ENCODE measurements around the gene B3GAT3. TPM values are rescaled to one million over a fixed set of nuclear protein-coding genes. Genes with fewer than 3 reads are reported as not detected.

Gene B3GAT3
- total and polyA plus RNA-seq, 12 donors = 5.9 to 83.3 (median 35.6) TPM

DNA sequence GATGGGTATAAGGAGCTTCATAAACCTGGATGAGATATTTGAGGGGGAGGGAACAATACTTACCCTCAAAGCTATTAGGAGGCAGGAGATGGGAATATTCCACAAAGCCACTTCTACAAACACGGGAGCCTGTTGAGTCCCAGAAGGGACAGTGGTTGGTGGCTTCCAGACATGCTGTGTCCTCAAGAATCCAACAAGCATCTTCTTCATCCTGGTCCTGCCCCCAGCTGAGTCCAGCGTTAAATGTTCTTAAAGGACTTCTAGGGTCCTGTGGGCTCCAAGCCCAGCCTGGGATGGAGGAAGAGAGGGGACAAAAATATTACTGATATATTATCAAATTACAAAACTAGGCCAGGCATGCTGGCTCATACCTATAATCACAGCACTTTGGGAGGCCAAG is 45.7 kb upstream of the B3GAT3 start:
- Histone ChIP-seq H3K4me1 (replicated peaks in 1 of 2) (peaks cover 24 to 53% of the 10 kb centered on the region in 2 donors), H3K27me3 (no peaks in the 10 kb centered on the region), H3K36me3 (replicated peaks in 1 of 2) (peaks cover 0 to 7% of the 10 kb centered on the region in 2 donors), H3K27ac (no peak overlapping the region), H3K9me3 (replicated peaks in 1 of 3) (no peaks in the 10 kb centered on the region), H3K4me3 (no peak overlapping the region)
- TF ChIP-seq CTCF (IDR thresholded peaks at IDR 0.05) (no peak), POLR2A (IDR thresholded peaks at IDR 0.05) (no peak)
- intact Hi-C loops (cut with DNase I) = no loop called here
- DNase-seq = no peak
- 76 to 92% (median 84%) methylated on average over 2 of the region's 2 CpGs for WGBS, 4 donors

- DNase-seq = no peak
- H3K27ac ChIP-seq = peak overlapping the region; percentile 85 to 97 (median 91)
- TF ChIP-seq CTCF (IDR thresholded peaks at IDR 0.05) = no peak
- TF ChIP-seq POLR2A (IDR thresholded peaks at IDR 0.05) = no peak
- WGBS, 4 donors = 40 to 71% (median 60%) methylated on average over 4 to 16 of the region's 16 CpGs
- no peaks in the 10 kb centered on the region for H3K27me3 ChIP-seq
- no peaks in the 10 kb centered on the region for H3K9me3 ChIP-seq (replicated peaks in 1 of 3)
- peaks cover 23 to 50% of the 10 kb centered on the region in 2 donors for H3K4me1 ChIP-seq (replicated peaks in 1 of 2)
- H3K4me3 ChIP-seq = peak overlapping the region in 2 of 4 donors; percentile 59 to 98
- peaks cover 0 to 11% of the 10 kb centered on the region in 2 donors for H3K36me3 ChIP-seq (replicated peaks in 1 of 2)
- intact Hi-C loops (cut with DNase I) = no loop called here
These were observed 44.6 kb upstream of the B3GAT3 start for GRCh38 chr11:62666259-62666926.

GRCh38 chr11:62665599-62666258 is 43.9 kb upstream of the B3GAT3 start:
- TF ChIP-seq POLR2A (IDR thresholded peaks at IDR 0.05) = no peak
- no peak for TF ChIP-seq CTCF (IDR thresholded peaks at IDR 0.05)
- 4 to 9% (median 7%) methylated on average over 23 to 39 of the region's 39 CpGs for WGBS, 4 donors
- peak overlapping the region; percentile 52 to 98 (median 63) for H3K4me3 ChIP-seq
- intact Hi-C loops (cut with DNase I) = no loop called here
- peaks cover 0 to 11% of the 10 kb centered on the region in 2 donors for H3K36me3 ChIP-seq (replicated peaks in 1 of 2)
- H3K27ac ChIP-seq = peak overlapping the region; percentile 85 to 97 (median 91)
- H3K4me1 ChIP-seq (replicated peaks in 1 of 2) = peaks cover 20 to 46% of the 10 kb centered on the region in 2 donors
- H3K9me3 ChIP-seq (replicated peaks in 1 of 3) = no peaks in the 10 kb centered on the region
- H3K27me3 ChIP-seq = no peaks in the 10 kb centered on the region
- peak; percentile 53 to 82 (median 70) for DNase-seq

DNA sequence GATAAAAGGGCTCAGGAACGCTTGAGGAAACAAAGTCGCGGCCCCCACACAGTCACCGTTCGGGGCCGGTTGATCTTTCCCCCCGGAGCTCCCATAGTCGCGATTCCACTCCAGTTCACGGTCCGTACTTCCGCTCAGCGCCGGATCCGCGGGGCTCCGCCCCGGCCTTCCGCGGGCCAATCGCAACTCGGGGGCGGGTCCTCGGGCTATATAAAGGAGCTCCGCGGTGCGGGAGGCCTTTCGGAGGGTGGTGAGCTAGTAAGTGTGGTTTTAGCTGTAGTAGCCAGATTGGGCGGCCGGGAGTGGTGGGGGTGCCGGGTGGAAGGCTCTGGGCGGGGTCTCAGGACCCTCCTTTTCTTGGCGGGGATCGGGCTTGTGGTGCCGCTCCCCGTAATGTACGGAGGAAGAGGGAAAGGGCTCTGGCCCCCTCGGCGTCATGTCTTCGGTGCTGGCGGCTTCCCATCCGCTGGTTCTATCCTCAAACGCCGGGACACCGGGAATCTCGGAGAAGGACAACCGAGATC is 43.4 kb upstream of the B3GAT3 start, which contains the start of the genes C11orf98 and CSKMT:
C11orf98 (minus strand) TSS at position 136 of the 524 bp plus-strand sequence; CDS start at position 95, 41 bp downstream.
CSKMT (plus strand) TSS at position 238 of the 524 bp plus-strand sequence. CDS start 568 bp downstream, outside the sequence.
- intact Hi-C loops (cut with DNase I) = no loop called here
- H3K4me1 ChIP-seq (replicated peaks in 1 of 2) = peaks cover 15 to 40% of the 10 kb centered on the region in 2 donors
- peaks cover 0 to 11% of the 10 kb centered on the region in 2 donors for H3K36me3 ChIP-seq (replicated peaks in 1 of 2)
- whole genome bisulfite sequencing, 4 donors = 0 to 1% (median 0%) methylated on average over 11 to 47 of the region's 47 CpGs
- DNase-seq = peak; percentile 93 to 98 (median 95)
- TF ChIP-seq POLR2A (IDR thresholded peaks at IDR 0.05) (peak; percentile 97 to 98), CTCF (IDR thresholded peaks at IDR 0.05) (no peak)
- H3K4me3 ChIP-seq = peak within 1 kb of the TSS; percentile 52 to 98 (median 68)
- no peaks in the 10 kb centered on the region for H3K9me3 ChIP-seq (replicated peaks in 1 of 3)
- no peaks in the 10 kb centered on the region for H3K27me3 ChIP-seq
- peak within 1 kb of the TSS; percentile 85 to 97 (median 91) for H3K27ac ChIP-seq
